ENCODE data around the gene CLEC11A. TPM values are rescaled to one million over a fixed set of nuclear protein-coding genes. Genes with fewer than 3 reads are reported as not detected.

The CLEC11A gene
- total RNA-seq, 1 donor from 2014 or later: 33.0 TPM

DNA sequence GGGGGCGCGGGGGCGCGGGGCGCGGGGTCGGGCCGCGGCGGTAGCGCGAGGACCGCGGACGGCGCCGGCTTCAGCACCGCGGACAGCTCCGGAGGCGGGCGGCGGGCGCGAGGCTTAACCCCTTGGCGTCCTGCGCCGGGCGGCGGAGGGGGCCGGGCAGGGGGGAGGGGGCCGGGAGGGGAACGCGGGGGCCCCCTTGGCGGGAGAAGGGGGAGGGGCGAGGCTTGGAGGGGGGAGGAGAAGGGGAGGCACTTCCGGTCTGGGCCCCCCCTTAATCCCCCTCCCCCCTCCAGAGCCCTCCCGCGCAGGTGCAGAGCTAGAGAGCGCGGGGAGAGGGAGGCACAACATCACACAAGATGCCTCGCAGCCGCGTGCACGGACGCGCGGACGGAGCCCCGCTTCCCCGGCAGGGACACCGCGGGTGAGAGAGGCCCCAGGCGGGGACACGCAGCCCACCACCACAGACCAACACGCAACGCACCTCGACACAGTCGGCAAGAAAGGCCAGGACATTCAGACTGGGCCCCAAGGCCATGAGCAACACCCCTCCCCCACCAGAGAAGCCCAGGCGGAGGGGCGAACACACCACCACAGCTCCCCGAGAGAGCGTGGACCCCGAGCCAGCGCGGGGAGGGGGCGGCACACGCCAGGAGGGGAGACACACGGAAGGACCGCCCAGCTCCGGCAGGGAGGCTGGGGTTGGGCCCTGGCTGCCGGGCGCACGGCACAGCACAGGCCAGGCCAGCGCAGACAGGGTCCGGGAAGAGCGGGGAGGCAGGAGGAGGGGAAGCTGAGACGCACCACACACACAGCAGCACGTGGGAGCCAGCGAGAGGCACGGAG lies 27.7 kb upstream of the CLEC11A start:
- no peak overlapping the region for H3K4me3 Mint-ChIP-seq
- H3K36me3 Mint-ChIP-seq: no peaks in the 10 kb centered on the region
- H3K4me1 Mint-ChIP-seq: no peaks in the 10 kb centered on the region
- peaks cover 90% of the 10 kb centered on the region for H3K27me3 Mint-ChIP-seq (ENCODE audit: low read depth)
- peak; percentile 64 to 78 for DNase-seq (ENCODE audit: low spot score in 2 of 2, unreplicated experiment in 2 of 2)
- H3K27ac Mint-ChIP-seq: no peak overlapping the region
- TF ChIP-seq, protein P1, sequence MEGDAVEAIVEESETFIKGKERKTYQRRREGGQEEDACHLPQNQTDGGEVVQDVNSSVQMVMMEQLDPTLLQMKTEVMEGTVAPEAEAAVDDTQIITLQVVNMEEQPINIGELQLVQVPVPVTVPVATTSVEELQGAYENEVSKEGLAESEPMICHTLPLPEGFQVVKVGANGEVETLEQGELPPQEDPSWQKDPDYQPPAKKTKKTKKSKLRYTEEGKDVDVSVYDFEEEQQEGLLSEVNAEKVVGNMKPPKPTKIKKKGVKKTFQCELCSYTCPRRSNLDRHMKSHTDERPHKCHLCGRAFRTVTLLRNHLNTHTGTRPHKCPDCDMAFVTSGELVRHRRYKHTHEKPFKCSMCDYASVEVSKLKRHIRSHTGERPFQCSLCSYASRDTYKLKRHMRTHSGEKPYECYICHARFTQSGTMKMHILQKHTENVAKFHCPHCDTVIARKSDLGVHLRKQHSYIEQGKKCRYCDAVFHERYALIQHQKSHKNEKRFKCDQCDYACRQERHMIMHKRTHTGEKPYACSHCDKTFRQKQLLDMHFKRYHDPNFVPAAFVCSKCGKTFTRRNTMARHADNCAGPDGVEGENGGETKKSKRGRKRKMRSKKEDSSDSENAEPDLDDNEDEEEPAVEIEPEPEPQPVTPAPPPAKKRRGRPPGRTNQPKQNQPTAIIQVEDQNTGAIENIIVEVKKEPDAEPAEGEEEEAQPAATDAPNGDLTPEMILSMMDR (IDR thresholded peaks at IDR 0.05; ENCODE audit: unreplicated experiment): no peak
- no peaks in the 10 kb centered on the region for H3K9me3 Mint-ChIP-seq

DNA sequence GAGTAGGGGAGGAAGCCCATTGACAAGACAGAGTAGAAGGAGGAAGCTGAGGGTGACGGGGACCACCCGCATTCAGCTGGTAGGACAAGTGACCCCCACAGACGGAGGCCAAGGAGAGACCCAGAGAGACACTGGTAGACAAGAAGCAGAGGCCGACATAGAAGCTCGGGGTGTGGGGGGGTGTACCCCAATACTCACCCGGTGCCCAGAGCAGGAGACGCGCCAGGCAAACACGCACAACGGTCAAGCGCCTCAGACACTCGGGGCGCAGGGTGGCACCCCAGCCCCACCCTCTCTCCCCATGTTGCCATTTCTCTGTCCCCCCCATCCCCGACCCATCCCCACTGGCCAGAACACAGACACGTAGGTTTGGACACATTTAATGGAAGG lies 27.1 kb upstream of the CLEC11A start:
- Mint-ChIP-seq H3K36me3 (no peaks in the 10 kb centered on the region), H3K4me1 (no peaks in the 10 kb centered on the region), H3K9me3 (no peaks in the 10 kb centered on the region), H3K4me3 (no peak overlapping the region), H3K27me3 (ENCODE audit: low read depth) (peaks cover 89% of the 10 kb centered on the region), H3K27ac (no peak overlapping the region)
- no peak for DNase-seq (ENCODE audit: low spot score in 2 of 2, unreplicated experiment in 2 of 2)
- TF ChIP-seq, protein P1 (IDR thresholded peaks at IDR 0.05; ENCODE audit: unreplicated experiment): no peak

DNA sequence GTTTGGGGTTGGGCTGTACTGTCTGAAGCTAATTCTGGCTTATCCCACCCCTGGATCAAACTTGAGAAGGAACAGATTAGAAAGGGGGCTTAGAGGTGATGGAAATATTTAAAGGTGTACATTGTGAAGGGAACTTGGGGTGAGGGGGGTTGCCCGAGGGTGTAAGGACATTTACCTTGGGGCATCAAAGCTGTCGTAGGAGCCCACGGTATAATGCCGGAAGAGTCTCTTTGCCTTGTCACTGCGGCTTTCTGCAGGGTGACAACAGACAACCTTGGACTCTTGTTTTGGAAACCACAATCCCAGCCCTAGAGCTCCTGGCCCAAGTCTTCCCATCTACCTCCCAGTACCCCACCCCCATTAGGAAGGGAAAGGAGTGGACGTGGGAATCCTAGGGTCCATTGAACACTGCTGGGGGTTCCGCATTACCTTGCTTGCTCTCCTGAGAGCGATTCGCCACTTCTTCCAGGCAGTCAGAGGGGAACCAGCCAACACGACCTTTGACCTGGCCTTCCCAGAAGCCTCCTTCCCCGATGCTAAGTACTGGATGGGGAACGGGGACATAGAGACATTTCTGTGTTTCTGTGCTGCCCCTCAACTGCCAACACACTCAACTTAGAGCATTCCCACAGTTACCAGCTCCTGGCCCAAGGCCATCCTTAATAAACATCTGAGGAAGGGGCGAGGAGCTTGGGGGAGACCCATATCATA lies 25.6 kb upstream of the CLEC11A start:
- Mint-ChIP-seq H3K4me3 (no peak overlapping the region), H3K9me3 (no peaks in the 10 kb centered on the region), H3K36me3 (no peaks in the 10 kb centered on the region), H3K4me1 (no peaks in the 10 kb centered on the region), H3K27ac (no peak overlapping the region), H3K27me3 (ENCODE audit: low read depth) (peaks cover 86% of the 10 kb centered on the region)
- TF ChIP-seq, protein P1 (IDR thresholded peaks at IDR 0.05; ENCODE audit: unreplicated experiment): no peak
- DNase-seq (ENCODE audit: low spot score in 2 of 2, unreplicated experiment in 2 of 2): no peak

DNA sequence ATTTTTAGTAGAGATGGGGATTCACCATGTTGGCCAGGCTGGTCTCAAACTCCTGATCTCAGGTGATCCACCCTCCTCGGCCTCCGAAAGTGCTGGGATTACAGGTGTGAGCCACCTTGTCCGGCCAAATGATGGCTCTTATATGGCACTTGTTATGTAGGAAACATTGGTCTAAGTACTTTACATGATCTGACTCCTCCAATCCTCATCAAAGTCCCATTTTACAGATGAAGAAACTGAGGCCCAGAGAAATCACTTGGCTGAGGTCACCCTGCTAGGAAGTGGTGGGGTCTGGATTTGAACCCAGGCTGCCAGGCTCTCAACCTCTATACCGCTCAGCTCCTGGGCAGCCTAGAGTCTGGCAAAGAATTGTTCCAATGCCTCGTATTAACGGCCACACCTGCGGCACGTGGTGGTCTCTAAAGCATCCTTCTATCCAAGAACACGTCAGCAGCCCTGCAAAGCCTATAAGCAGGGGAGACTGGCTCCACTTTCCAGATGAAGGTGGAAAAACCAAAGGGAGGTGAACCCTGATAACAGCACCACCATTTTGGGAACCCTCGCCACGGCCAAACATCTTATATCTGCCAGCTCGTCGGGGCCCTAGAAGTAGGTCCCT lies 21.7 kb upstream of the CLEC11A start:
- Mint-ChIP-seq H3K4me1 (no peaks in the 10 kb centered on the region), H3K4me3 (no peak overlapping the region), H3K36me3 (no peaks in the 10 kb centered on the region), H3K9me3 (no peaks in the 10 kb centered on the region), H3K27ac (no peak overlapping the region), H3K27me3 (ENCODE audit: low read depth) (peaks cover 86% of the 10 kb centered on the region)
- TF ChIP-seq, protein P1 (IDR thresholded peaks at IDR 0.05; ENCODE audit: unreplicated experiment): no peak
- no peak for DNase-seq (ENCODE audit: low spot score in 2 of 2, unreplicated experiment in 2 of 2)

DNA sequence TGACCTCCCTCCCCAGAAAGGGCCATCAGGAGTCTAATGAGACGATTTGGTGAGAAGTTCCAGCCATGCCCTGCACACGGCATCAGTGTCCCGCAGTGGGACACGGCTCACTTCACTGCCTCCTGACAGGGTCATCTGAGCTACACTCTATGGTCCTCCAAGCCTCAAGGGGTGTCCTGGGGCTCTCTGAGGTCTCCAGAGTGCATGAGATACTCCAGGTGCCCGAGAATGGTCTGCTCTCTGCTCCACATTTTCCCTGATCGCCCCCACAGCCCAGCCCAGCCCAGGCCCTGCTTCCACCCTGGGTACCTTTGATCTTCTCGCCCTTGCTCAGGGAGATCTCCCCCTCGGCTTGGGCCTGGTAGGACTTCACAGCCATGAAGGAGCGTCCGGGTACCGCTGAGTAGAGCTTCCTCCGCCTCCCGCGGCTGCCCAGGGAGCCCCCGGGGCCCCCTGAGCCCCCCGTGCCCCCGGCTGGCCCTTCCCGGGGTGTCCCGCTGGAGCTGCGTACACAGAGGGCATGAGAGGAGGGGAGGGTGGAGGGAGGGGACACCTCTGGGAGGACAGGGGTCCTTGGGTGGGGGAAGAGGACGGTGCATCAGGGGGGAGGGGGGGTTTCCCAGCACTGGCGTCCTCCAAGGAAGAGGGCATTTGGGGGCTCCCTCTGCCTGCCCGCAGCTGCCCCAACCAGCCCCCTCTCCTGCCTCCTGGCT lies 20.9 kb upstream of the CLEC11A start:
- DNase-seq (ENCODE audit: low spot score in 2 of 2, unreplicated experiment in 2 of 2): no peak
- no peaks in the 10 kb centered on the region for H3K36me3 Mint-ChIP-seq
- no peak overlapping the region for H3K4me3 Mint-ChIP-seq
- peaks cover 84% of the 10 kb centered on the region for H3K27me3 Mint-ChIP-seq (ENCODE audit: low read depth)
- H3K9me3 Mint-ChIP-seq: no peaks in the 10 kb centered on the region
- H3K4me1 Mint-ChIP-seq: no peaks in the 10 kb centered on the region
- TF ChIP-seq, protein P1 (IDR thresholded peaks at IDR 0.05; ENCODE audit: unreplicated experiment): no peak
- no peak overlapping the region for H3K27ac Mint-ChIP-seq

Measured in mesothelial cell of epicardium (in vitro differentiated cells).